HG03439 (cell line): ENCODE data around the gene TEX13B.

Experiments used
- ATAC-seq: cut with Tn5 transposase; IDR thresholded peaks from one replicate; pipeline ENCODE4 v1.9.1; 2021; ENCODE audit warnings: mild to moderate bottlenecking, moderate library complexity; ENCODE audit not compliant: unreplicated experiment

TEX13B gene

GRCh38 chrX:107940095-107940494 lies 42.1 kb downstream of the TEX13B start:
- ATAC-seq = no peak

- ATAC-seq = no peak
Observed at GRCh38 chrX:107936434-107936730, 45.8 kb downstream of the TEX13B start.

- ATAC-seq = no peak
Observed at GRCh38 chrX:107935664-107936433, 46.3 kb downstream of the TEX13B start.

GRCh38 chrX:107935200-107935599 lies 47.0 kb downstream of the TEX13B start:
- no peak for ATAC-seq

- no peak for ATAC-seq
Observed at GRCh38 chrX:107934262-107934661, 47.9 kb downstream of the TEX13B start.
